WI38 (cell line): ENCODE results near the gene SSB.
A peak's percentile ranks its signal among the peaks of the same experiment; 100 is the strongest.

Experiments used
- H3K4me3 ChIP-seq: 2 replicates; pipeline ENCODE4 v1.5.1; 2011; ENCODE audit warnings: low read depth, mild to moderate bottlenecking, control low read depth, low read length
- CTCF ChIP-seq: IDR thresholded peaks from 2 replicates; pipeline ENCODE4 v1.5.1; 2012; ENCODE audit warnings: low read depth, mild to moderate bottlenecking, control low read depth, low read length

Gene SSB

DNA sequence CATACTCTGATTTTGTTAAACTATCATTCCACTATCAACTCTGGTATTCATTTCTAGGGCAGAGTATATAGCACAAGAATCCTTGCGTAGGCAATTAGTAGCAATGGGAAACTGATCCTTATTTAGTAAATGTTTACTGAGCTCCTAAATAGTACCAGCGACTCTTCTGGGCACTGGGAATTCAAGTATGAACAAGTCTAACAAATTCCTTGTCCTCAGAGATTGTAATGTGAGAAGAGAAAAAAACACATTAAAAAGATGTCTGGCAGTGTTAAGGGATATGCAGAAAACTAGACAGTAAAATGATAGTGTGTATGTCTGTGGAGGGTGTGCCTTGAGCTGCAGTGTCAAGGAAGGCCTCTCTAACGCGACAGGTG is 25.3 kb downstream of the SSB start:
- TF ChIP-seq CTCF = no peak
- H3K4me3 ChIP-seq = peak overlapping the region; percentile 82

DNA sequence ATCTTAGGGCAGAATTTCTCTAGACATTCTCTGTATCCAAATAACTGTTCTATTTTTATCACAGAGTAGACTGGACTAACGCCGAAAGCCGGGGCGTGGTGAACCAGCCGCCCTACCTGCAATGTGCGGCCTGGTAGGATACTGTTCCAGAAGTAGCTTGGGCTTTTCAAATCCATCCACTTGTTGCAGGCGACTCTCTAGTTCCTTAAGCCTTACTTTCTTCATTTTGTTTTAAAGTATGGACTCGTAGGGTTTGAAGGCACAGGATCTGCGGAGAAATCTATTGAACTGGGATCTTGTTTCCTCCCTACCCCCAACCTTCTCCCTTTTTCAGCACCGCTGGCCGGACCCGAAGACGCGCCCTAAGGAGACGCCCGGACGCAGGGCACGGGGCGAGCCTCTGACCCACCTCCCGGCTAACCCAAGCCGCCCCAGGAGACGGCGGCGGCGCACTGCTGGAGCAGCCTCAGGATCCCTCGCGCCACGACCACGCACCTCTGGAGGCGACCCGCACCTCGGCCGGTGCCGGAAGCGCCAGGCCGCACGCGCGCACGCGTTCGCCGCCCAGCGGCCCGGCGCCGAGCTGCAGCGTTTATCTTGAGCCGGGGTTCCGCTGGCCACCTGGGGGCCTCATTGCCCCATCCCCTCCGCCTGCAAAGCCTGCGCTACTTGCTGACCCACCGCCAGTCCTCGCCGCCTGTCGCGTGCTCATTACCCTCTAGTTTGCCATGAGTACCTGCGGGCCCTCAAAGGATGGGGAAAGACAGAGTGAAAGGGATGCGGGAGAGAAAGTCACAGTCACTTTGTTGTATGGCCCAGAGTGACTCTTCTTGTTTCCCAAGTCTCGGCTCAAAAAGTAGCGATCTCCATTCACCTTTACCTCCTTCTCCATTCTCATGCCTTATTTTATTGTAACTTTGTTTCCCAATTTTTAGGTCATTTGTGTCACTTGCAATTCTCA is 26.0 kb downstream of the SSB start, which contains the start of gene METTL5:
Gene METTL5 (minus strand): TSS at position 533 of the 961 bp plus-strand sequence. CDS start 308 bp downstream, at position 225.
- H3K4me3 ChIP-seq = peak within 1 kb of the TSS; percentile 82
- TF ChIP-seq CTCF = peak; percentile 86

GRCh38 chr2:169827272-169828140 is 28.8 kb downstream of the SSB start, which contains the start of gene UBR3:
UBR3 (plus strand) TSS chr2:169827454; CDS start chr2:169827508, 54 bp downstream.
- TF ChIP-seq CTCF = no peak
- peak within 1 kb of the TSS; percentile 81 for H3K4me3 ChIP-seq

DNA sequence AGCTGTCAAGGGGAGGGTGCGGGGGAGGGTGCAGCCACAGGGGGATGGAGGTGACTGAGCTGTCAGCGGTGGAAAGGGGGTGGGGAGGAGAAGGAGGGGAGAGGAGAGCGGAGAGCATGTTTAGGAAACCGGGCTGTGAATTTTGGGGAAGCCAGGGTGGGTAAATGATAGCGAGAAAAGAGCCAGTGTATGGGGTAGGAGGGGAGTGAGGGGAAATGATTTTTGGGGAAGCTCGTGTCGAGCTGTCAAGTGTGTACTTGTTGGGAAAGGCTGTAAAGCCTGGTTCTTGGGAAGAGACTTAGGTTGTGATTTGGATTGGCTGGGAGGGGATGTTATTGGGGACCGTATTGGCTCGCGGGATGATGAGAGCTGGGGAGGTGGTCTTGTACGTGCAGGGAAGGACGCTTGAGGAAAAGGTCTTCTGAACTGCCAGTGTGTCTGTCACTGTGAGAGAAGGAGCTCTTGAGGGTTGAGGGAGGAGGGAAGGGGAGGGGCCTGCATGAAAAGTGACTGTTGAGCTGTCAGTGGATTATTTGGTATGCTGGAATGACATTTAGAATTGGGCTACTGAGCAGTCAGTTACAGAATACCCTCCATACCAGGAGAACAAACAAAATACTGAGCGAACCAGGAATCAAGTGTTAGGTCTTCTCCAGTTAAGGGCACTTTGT is 29.6 kb downstream of the SSB start:
- H3K4me3 ChIP-seq = peak overlapping the region; percentile 81
- no peak for TF ChIP-seq CTCF

DNA sequence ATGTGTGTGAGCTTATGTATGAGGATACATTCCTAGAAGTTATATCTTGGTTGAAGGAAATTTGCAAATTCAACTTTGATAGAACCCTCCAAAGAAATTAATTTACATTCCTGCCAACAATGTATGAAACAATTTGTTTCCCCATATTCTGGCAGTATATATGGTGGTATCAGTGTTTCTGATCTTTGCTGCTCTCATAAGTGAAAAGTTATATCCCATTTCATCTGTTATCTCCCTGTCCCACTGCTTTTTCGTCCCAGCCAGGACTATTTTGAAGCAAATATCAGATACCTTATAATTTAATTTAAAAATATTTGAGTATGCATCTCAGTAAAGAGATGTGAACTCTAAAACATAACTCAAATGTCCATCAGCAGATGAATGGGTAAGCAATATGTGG is 35.7 kb downstream of the SSB start:
- TF ChIP-seq CTCF = no peak
- H3K4me3 ChIP-seq = no peak overlapping the region

- no peak for TF ChIP-seq CTCF
- H3K4me3 ChIP-seq = no peak overlapping the region
Observed at GRCh38 chr2:169838743-169839489, 40.2 kb downstream of the SSB start.
